C4-2B (cell line): ENCODE data around the gene VAV3.

Experiments
- ZFX ChIP-seq: fragments of 450-650 bp; IDR thresholded peaks from 2 replicates; pipeline ENCODE4 v1.6.1; 2017
- TF ChIP-seq, protein P1 (sequence below): fragments of 450-650 bp; conservative IDR thresholded peaks from 2 replicates; pipeline ENCODE4 v1.5.1; 2017; ENCODE audit warnings: mild to moderate bottlenecking

DNA sequence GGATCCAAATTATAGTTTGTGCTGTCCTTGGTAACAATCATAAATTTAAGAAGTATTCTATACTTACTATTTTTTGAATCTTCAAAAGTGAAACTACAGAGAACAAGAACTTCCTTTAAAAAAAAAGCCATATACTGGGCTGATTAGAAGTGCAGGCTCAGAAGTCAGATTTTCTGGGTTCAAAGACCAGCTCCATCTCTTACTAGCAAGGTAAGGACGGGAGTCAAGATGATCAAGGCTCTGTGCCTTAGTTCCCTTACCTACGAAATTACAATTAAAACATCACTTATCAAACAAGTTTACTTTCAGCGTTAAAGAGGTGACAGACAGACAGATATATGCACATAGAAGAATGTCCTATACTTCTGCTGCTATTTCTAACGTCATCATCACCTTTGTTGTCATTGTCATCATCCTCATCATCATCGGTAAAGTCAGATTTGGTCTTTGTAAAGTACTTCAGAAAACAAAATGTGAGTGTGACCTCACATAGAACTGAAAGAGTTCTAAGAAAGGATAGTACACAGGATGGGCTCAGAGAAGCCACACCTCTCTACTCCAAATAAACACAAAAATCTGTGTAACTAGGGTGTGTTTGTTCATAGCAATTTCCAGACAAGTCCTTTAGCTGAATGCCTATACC, 178.7 kb downstream of the VAV3 start:
- TF ChIP-seq, protein P1, sequence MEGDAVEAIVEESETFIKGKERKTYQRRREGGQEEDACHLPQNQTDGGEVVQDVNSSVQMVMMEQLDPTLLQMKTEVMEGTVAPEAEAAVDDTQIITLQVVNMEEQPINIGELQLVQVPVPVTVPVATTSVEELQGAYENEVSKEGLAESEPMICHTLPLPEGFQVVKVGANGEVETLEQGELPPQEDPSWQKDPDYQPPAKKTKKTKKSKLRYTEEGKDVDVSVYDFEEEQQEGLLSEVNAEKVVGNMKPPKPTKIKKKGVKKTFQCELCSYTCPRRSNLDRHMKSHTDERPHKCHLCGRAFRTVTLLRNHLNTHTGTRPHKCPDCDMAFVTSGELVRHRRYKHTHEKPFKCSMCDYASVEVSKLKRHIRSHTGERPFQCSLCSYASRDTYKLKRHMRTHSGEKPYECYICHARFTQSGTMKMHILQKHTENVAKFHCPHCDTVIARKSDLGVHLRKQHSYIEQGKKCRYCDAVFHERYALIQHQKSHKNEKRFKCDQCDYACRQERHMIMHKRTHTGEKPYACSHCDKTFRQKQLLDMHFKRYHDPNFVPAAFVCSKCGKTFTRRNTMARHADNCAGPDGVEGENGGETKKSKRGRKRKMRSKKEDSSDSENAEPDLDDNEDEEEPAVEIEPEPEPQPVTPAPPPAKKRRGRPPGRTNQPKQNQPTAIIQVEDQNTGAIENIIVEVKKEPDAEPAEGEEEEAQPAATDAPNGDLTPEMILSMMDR, result no peak
- TF ChIP-seq ZFX, result no peak
